Measurements from ENCODE around the gene FOXA3.

DNA sequence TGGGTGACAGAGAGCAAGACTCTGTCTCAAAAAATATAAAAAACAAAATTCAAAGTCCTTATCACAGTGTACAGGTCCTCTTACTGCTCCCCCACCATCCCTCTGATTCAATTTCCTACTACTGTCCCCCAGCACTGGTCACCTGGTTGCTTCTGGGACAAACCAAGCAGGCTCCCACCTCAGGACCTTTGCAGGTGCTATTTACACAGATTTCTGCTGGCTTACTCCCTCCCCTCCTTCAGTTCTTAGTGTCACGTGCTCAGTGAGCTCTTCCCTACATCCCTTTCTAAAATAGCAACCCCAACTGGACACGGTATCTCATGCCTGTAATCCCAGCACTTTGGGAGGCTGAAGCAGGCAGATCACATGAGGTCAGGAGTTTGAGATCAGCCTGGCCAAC, 15.8 kb downstream of the FOXA3 start:
- TF ChIP-seq, protein P1, sequence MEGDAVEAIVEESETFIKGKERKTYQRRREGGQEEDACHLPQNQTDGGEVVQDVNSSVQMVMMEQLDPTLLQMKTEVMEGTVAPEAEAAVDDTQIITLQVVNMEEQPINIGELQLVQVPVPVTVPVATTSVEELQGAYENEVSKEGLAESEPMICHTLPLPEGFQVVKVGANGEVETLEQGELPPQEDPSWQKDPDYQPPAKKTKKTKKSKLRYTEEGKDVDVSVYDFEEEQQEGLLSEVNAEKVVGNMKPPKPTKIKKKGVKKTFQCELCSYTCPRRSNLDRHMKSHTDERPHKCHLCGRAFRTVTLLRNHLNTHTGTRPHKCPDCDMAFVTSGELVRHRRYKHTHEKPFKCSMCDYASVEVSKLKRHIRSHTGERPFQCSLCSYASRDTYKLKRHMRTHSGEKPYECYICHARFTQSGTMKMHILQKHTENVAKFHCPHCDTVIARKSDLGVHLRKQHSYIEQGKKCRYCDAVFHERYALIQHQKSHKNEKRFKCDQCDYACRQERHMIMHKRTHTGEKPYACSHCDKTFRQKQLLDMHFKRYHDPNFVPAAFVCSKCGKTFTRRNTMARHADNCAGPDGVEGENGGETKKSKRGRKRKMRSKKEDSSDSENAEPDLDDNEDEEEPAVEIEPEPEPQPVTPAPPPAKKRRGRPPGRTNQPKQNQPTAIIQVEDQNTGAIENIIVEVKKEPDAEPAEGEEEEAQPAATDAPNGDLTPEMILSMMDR (IDR thresholded peaks at IDR 0.05; ENCODE audit: poor library complexity), result no peak
- TF ChIP-seq EZH2 (IDR thresholded peaks at IDR 0.05; ENCODE audit: borderline replicate concordance), result no peak
